Right renal pelvis (tissue), 4 donors: ENCODE data around the gene ZNF79. TPM values are rescaled to one million over a fixed set of nuclear protein-coding genes. Genes with fewer than 3 reads are reported as not detected.
A peak's percentile ranks its signal among the peaks of the same experiment; 100 is the strongest.

ENCODE experiments used
- DNase-seq, 4 donors: peaks; one replicate each; pipeline ENCODE4 v3.0.0-alpha.2; 2013; ENCODE audit warnings: low read depth in 4 of 4, low spot score in 3 of 4, missing footprints in 1 of 4
- polyA plus RNA-seq, 4 donors: library from polyadenylated mRNA; unstranded; fragments of 120-200 nt; gene quantifications; one replicate each; pipeline ENCODE4 v1.2.1, GENCODE V29; 2013; ENCODE audit not compliant: insufficient read length in 4 of 4

Gene ZNF79
- polyA plus RNA-seq, 4 donors: 6.3 to 8.3 (median 6.9) TPM

GRCh38 chr9:127397646-127398274, 26.4 kb upstream of the ZNF79 start:
- DNase-seq: peak in 1 of 4 donors; percentile 41

DNA sequence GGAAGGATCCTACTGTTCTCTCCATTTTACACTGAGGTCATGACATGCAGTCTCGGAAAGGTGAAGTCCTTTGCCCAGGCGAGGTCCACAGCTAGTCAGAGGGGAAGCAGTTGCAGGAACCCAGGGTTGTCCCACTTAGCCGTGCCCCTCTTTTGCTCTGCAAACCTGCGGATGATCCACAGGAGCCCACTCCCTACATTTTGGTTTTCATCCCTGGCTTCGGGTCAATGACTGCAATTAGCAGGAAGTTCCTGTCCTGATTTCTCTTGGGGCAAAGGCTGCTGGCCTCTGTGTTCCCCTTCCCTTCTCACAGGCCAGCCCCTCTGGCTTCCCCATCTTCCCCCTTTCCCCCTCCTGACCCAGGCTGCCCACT, 25.9 kb upstream of the ZNF79 start:
- DNase-seq: no peak

GRCh38 chr9:127398715-127399400, 25.3 kb upstream of the ZNF79 start:
- no peak for DNase-seq

DNA sequence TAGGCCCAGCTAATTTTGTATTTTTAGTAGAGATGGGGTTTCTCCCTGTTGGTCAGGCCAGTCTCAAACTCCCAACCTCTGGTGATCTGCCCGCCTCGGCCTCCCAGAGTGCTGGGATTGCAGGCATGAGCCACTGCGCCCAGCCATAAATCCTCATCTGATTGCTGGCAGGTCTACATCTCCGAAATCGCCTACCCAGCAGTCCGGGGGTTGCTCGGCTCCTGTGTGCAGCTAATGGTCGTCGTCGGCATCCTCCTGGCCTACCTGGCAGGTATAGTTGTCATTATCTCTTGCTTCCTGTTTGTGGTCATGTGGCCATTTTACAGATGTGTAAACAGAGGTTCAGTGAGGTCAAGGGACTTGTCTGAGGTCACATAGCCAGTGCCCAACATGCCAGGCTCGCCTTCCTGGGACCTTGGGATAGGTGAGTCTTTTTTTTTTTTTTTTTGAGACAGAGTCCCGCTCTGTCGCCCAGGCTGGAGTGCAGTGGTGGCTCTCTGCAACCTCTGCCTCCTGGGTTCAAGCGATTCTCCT, 24.4 kb upstream of the ZNF79 start:
- DNase-seq: no peak

DNA sequence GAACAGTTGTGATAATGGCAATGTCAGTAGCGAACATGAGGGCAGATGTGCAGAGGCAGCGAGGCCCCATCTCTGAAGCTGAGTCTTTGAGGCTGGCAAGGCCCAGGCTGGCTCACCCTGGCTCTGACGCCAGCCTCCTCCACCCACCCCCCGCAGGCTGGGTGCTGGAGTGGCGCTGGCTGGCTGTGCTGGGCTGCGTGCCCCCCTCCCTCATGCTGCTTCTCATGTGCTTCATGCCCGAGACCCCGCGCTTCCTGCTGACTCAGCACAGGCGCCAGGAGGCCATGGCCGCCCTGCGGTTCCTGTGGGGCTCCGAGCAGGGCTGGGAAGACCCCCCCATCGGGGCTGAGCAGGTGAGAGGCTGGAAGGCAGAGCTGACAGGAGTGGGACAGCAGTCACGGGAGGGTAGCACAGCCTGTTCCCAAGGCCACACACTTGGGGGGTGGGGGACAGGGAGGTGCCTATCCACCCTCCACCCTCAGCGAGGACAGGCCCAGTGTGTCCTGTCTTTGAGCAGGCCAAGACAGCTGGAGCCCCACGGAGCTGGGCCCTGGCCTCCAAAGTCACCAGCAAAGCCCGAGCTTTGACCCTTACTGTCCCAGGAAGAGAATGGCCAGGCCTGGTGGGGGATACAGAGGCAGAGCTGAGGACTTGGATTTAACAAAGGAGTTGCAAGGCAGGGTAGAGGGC, 21.6 kb upstream of the ZNF79 start:
- no peak for DNase-seq

DNA sequence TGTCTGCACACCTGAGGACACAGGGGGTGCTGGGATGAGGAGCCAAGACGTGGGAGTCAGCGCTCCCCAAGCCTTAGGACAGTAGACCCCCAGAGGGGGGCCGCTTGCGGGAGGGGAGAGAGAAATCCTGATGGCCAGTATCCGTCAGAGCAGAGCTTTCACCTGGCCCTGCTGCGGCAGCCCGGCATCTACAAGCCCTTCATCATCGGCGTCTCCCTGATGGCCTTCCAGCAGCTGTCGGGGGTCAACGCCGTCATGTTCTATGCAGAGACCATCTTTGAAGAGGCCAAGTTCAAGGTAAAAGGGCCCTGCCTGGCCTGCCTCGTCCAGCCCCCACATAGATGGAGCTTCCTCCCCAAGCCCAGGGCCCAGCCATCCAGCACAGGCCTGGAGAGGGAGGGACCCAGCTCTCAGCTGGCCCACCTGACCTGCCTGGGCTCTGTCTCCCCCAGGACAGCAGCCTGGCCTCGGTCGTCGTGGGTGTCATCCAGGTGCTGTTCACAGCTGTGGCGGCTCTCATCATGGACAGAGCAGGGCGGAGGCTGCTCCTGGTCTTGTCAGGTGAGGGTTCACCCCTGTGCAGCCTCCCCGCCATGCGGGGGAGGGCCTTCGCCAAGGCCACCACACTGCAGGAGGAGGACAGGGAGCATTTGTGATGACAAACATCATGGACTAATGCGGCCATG, 20.5 kb upstream of the ZNF79 start:
- no peak for DNase-seq

GRCh38 chr9:127404631-127405030, 19.6 kb upstream of the ZNF79 start:
- DNase-seq: no peak

- no peak for DNase-seq
Measured at GRCh38 chr9:127405344-127406125, 18.6 kb upstream of the ZNF79 start.

DNA sequence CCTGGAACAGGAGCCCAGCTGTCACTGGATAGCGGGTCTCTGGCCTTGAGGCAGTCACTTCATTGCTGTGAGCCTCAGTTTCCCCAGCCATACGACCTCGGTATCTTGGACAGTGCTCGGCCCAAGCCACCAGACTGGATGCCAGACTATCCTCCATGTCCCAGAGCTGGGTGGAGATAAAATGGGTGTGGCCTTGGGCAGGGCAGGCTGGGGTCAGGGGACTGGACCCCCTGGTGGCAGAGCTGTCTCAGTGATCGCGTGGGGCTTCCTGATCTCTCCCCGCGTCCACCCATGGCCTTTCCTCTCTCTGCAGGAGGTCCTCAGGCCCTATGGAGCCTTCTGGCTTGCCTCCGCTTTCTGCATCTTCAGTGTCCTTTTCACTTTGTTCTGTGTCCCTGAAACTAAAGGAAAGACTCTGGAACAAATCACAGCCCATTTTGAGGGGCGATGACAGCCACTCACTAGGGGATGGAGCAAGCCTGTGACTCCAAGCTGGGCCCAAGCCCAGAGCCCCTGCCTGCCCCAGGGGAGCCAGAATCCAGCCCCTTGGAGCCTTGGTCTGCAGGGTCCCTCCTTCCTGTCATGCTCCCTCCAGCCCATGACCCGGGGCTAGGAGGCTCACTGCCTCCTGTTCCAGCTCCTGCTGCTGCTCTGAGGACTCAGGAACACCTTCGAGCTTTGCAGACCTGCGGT, 17.2 kb upstream of the ZNF79 start:
- no peak for DNase-seq

DNA sequence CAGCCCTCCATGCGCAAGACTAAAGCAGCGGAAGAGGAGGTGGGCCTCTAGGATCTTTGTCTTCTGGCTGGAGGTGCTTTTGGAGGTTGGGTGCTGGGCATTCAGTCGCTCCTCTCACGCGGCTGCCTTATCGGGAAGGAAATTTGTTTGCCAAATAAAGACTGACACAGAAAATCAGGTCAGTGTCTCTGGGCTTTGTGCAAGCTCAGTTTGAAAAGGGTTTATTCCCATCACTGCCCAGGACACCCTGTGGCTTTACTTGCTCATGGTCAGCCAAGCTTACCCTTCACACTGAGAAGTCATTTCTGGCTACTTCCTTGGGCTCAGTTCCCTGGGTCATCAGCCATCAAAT, 16.7 kb upstream of the ZNF79 start:
- DNase-seq: no peak

GRCh38 chr9:127411122-127411521, 13.1 kb upstream of the ZNF79 start:
- no peak for DNase-seq

DNA sequence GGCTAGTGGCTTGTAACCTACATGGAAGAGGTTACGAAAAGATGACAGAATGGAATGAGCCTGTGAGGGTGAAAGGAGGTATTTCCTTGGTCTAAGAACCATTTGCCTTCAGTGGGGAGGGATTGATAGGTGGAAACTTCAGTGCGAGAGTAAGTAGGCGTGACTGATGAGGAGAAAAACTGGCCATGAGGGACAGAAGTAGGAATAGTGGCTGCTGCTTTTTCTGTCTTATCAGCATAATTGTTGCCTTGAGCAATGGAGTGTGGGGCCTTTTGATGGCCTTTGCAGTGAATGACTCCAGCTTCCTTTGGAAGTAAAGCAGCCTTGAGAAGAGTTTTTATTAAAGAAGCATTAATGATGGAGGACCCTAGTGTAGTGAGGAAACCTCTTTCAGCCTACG, 9.0 kb upstream of the ZNF79 start:
- DNase-seq: no peak

DNA sequence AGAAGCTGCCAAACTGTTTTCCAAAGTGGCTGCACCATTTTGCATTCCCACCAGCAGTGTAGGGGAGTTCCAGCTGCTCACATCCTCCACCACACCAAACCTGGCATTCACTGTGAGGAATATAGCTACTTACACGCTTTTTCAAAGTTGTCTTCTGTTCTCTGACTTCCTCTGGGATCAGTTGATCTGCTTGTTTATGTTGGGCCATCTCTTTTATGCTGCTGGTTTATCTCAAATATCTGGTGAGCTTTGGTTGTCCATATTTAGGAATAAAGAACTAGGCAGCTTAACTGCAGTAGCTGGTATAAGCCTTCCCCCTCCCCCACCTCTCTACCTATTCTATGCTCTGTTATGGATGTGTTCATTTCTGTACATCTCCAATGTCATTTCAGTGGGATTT, 8.5 kb upstream of the ZNF79 start:
- DNase-seq: no peak

GRCh38 chr9:127417131-127418036, 6.8 kb upstream of the ZNF79 start:
- DNase-seq: no peak

DNA sequence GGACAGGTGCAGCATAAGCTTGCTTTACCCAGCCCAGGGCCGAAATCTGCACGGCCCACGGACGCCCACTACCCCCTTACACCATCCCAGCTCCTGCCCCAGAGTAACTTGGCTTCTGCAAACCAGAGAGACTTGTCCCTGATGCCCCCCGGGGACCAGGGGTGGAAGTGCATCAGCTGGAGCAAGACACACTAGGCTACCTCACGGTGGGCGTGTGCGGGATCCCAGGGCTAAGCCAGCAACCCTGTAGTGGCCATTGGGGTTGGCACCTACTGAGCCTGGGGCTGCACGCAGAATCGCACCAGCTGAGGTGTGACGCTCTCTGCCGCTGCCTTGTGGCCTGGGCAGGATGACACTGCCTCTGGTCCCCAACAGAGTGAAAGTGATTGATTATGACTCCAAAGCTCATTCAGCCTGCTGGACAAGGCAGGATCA, 6.1 kb upstream of the ZNF79 start:
- no peak for DNase-seq

DNA sequence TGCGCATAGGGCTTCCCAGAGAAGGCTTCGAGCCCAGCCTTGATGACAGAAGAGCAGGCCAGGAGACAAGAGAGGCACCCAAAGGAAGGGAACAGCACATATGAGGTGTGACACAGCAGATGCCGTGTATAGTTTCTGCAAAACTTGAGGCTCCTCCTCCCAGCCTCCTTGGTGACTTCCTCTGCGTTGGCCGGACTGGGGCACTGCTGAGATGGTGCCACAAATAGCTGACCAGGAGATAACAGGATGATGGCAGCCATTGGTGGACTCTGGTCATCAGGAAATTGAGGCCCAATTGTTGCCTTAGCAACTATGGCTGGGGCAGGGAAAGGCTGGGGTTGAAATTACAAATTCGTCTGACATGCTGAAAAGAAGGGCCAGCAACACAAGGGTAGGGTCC, 4.8 kb upstream of the ZNF79 start:
- no peak for DNase-seq

GRCh38 chr9:127421057-127421456, 3.1 kb upstream of the ZNF79 start:
- DNase-seq: no peak

- no peak for DNase-seq
Measured at GRCh38 chr9:127422133-127422782, 1.9 kb upstream of the ZNF79 start.
